RPMI8226 (cell line): ENCODE measurements around the gene TMEM44.
"Not testable (repeated sequence)": the region's sequence is repeated elsewhere in the genome, so short reads cannot be mapped to it uniquely, and the experiment has no call there.

Experiments
- DNase-seq: peaks from one replicate; pipeline ENCODE4 v3.0.0-alpha.2; 2015

Gene TMEM44

DNA sequence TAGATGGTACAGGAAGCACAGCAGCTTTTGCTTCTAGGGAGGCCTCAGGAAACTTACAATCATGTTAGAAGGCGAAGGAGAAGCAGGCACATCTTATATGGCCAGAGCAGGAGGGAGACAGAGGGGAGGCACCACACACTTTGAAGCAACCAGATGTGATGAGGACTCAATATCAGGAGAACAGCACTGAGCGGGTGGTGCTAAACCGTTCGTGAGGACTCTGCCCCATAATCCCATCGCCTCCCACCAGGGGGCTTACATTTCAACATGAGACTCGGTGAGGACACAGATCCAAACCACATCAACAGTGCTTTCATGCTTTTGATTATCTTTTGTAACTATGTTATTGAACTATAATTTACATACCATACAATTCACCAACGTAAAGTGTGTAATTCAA lies 7.6 kb upstream of the TMEM44 start:
- DNase-seq: peak; percentile 26

- DNase-seq: no peak
Measured at GRCh38 chr3:194638991-194639605, 5.9 kb upstream of the TMEM44 start.

GRCh38 chr3:194637541-194638400 lies 4.6 kb upstream of the TMEM44 start:
- no peak for DNase-seq

- DNase-seq: no peak
Measured at GRCh38 chr3:194637066-194637465, 3.8 kb upstream of the TMEM44 start.

DNA sequence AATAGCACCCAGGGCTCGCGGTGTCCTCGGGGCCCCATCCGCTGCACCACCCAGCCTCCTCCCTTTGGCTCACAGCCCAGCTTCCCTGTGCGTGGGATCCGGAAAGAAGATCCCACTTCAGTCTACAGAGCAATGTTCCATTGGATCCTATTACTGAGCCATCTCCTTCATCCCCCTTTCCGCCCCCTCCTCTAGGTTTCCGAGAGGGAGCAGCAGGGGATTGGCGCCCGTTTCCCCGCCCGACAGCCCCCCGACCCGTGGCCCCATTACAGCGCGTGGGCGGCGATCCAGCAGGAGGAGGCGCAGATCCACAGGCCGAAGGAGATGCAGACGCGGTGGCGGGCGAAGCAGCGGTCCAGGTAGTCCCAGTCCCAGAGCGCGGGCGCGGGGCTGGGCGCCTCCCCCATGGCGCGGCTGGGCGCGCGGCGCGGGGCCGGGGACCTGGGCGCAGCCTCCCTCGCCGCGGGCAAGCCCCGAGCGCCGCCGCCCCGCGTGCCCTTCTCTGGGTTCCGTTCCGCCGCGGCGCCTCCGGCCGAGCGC lies 340 bp downstream of the TMEM44 start:
- DNase-seq: no peak

- no peak for DNase-seq
Measured at GRCh38 chr3:194632226-194632808, 902 bp downstream of the TMEM44 start.

GRCh38 chr3:194631696-194632095 lies 1.5 kb downstream of the TMEM44 start:
- no peak for DNase-seq

GRCh38 chr3:194630681-194631080 lies 2.5 kb downstream of the TMEM44 start:
- not testable (repeated sequence) for DNase-seq

DNA sequence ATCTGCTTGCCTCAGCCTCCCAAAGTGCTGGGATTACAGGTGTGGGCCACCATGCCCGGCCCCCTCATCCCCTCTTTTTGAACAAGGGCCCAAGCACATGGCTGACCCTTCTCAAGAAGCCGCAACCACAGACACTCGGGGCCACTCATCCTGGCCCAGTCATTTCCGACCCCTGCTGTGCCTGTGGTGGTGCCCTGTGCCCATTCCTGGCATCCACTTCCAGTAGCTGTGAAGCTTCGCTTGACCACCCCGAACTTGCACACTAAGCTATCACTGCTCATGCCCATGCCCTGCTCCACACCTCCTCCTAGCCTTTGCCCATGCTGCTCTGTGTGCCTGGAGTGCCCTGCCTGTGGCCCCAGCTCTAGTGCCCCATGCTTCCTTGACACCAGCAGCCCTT lies 8.3 kb downstream of the TMEM44 start:
- DNase-seq: no peak

DNA sequence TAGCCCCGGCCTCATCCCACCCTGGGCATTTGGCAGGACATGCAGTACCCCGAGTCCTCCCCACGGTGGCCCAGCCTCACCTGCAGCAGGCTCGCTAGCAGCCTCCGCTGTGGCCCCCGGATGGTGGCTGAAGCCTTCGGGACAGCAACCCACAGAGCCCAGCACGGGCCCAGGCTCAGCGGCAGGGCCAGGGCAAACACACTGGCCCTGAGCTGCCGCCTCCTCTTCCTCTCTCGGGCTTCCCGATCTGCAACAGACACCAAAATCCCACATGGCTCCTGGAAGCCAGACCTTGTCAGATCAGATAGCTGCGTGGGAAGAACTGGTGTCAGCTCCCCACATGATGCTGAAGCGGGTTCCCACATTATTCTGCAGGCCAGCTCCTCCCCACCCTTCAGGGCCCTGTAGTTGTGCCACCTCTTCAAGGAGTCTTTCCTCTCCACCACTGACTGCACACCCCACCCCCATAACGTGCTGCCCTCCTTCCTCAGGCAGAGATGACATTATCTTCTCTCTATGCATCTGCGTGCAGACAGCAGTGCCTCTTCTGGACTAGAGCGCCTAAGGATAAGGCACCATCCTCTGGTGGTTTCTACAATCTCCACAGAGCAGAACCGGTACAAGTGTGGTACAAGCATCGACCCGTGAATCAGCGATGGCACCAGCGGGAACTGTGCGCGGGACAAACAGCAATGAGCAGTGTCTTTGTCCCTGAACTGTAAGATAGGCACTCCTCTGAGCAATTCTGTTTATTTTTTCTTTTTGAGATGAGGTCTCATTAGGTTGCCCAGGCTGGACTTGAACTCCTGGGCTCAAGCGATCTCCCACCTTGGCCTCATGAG lies 9.5 kb downstream of the TMEM44 start:
- DNase-seq: no peak

GRCh38 chr3:194622621-194623340 lies 10.4 kb downstream of the TMEM44 start:
- DNase-seq: no peak

DNA sequence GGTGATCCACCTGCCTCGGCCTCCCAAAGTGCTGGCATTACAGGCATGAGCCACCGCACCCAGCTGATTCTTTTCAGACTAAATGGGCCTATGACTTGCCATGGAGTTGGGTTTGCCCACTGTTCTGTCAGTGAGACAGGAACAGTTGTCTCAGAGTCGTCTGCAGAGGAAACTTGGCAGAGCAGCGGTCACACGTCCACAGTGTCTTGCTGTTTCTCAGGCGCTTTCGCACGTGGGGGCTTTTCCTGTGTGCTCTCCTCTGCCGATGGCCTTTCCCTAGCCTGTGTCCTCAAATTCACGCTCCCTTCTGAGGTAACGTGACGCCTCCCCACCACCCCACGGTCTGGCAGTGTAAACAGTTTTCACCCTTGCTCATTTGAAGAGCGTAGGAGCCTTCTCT lies 11.3 kb downstream of the TMEM44 start:
- DNase-seq: no peak

GRCh38 chr3:194620196-194620595 lies 13.0 kb downstream of the TMEM44 start:
- no peak for DNase-seq

DNA sequence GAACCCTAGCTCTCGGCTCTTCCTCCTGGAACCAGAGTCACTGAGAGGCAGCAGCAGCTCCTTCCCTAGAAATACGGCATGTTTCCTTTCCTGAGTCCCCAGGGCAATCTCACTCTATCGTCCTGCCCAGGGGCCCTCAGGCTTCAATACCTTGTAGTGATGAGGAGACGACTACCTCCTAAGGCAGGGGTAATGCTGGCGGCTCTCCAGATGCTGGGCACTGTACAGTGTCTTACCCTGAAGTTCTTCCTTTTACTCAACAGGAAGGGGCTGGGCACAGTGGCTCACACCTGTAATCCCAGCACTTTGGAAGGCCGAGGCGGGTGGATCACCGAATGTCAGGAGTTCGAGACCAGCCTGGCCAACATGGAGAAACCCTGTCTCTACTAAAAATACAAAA lies 13.5 kb downstream of the TMEM44 start:
- DNase-seq: no peak

DNA sequence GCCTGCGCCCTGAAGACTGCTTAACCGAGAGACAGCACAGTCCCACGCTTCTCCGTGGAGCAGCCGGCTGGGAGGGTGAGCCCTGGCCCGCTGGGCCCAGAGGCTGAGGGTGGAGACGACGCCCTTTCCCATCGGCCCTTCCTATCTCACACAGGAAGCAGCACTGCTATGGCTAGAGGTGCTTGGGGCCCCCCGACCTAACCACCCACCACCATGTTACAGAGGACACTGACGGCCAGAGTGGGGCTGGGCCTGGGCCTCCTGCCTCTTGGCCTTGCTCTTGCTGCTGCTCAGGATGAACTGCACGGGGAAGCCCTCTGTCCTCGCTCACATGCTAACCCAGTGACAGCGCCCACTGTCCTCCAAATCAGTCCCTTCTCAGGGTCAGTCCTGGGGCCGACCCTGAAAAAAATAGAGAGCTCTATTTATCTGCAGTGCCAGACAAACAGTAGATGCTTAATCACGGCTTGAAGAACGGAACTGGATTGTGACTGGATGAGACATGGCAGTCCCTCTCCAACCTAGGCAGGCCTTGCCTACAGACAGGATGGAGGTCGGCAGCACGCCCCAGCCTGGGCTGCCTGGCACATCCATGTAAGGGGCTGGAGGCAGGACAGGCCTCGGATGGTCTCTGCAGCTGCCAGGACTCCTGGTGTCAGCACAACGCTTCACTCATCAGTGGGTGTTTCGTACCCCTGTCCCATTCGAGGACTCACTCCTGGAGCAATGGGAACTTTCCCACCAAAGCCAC lies 14.2 kb downstream of the TMEM44 start:
- no peak for DNase-seq

DNA sequence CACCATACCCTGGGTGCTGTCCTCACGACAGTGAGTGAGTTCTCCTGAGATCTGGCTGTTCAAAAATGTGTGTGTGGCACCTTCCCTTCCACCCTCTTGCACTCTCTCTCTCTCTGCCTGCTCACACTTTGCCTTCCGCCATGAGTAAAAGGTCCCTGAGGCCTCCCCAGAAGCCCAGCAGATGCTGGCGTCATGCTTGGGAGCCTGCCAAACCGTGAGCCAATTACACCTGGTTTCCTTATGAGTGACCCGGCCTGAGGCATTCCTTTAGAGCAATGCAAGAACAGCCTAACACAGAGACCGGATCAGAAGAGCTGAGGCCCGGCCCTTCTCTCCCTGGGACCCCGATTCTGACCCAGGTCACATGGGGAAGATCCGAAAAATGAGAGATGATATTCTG lies 15.4 kb downstream of the TMEM44 start:
- DNase-seq: peak; percentile 91

- DNase-seq: no peak
Measured at GRCh38 chr3:194617143-194617671, 16.0 kb downstream of the TMEM44 start.

GRCh38 chr3:194615226-194615625 lies 18.0 kb downstream of the TMEM44 start:
- DNase-seq: no peak

GRCh38 chr3:194612221-194612620 lies 21.0 kb downstream of the TMEM44 start:
- no peak for DNase-seq

GRCh38 chr3:194610689-194611088 lies 22.5 kb downstream of the TMEM44 start:
- DNase-seq: no peak

DNA sequence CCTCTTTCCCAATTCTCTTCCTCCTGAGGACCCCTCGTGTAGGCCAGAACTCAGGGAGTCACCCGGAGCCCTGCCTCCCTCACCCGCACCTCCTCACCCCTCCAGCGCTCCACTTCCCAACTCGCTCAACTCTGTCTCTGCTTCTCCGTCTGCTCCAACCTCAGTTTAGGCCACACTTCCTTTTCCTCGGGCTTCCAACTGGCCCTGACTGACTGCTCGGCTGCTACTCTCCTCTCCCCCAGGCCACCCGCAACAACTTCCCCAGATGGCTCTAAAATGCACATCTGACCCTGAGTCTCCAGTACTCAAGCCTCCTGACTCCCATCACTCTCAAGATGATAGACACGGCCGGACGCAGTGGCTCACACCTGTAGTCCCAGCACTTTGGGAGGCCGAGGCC lies 23.6 kb downstream of the TMEM44 start:
- DNase-seq: no peak
